Stimulated activated CD8-positive, alpha-beta memory T cell treated with anti-CD3 and anti-CD28 coated beads, Interleukin-15, amount 100 ng/mL, for 4 hours (primary cell): ENCODE measurements around the gene OST4.

Experiments
- DNase-seq, 2 donors: peaks; one replicate each; pipeline ENCODE4 v3.0.0-alpha.2; 2020; ENCODE audit warnings: low read depth in 2 of 2

The OST4 gene

DNA sequence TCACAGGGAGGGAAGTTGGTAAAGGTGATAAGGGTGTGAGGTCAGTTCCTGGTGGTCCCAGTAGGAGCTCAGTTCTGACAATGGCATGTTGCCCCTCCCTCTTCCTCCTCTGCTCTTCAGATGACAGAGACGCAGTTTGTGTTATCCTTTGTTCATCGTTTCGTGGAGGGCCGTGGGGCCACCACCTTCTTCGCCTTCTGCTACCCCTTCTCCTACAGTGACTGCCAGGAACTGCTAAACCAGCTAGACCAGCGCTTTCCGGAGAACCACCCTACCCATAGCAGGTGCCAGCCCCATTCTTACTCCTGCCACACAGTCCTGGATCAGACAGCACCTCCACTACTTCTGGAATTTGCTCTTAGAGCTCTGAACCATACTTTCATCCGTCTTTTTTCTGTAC, 17.7 kb downstream of the OST4 start:
- DNase-seq: no peak

GRCh38 chr2:27053321-27053720, 18.1 kb downstream of the OST4 start:
- no peak for DNase-seq

DNA sequence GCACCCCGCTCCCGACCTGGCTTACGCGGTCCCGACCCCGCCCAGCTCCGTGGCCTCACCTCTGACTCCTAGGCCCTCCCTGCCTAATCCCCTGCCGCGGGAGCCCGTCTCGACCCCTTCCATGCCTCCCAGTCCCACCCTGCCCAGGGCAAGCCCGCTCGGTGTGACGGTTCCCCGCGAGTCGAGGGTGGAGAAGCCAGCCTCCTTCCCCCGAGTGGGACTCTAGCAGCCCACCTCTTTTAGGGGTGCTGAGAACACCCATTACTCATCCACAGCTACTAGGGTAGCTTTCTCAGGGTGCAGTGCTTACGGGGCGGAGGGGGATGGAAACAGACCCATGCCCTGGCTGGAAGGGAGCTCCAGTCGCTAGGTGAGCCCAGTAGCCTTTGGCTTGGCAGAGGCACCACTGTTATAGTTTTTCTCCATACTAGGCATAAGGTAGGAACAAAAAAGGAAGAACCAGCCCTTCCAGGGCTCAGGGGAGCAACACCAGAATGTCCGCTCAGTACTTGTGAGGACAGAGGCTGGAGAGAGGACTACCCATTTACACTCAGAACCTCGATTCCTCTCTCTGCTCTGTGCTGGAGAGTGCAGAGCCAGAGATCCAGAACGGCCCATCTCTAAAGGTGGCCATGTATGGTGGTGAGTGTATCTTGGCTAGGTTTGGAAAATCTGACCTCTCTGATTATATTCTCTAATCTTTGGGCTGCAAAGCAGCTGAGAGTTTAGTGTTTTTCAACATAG, 19.4 kb downstream of the OST4 start:
- peak in 1 of 2 donors; percentile 34 for DNase-seq

GRCh38 chr2:27050996-27051901, 20.2 kb downstream of the OST4 start, which contains the start of gene AGBL5:
Gene AGBL5, plus strand, starts transcription at chr2:27051668. Its CDS starts 1,291 bp downstream, at chr2:27052959.
- peak; percentile 91 for DNase-seq

DNA sequence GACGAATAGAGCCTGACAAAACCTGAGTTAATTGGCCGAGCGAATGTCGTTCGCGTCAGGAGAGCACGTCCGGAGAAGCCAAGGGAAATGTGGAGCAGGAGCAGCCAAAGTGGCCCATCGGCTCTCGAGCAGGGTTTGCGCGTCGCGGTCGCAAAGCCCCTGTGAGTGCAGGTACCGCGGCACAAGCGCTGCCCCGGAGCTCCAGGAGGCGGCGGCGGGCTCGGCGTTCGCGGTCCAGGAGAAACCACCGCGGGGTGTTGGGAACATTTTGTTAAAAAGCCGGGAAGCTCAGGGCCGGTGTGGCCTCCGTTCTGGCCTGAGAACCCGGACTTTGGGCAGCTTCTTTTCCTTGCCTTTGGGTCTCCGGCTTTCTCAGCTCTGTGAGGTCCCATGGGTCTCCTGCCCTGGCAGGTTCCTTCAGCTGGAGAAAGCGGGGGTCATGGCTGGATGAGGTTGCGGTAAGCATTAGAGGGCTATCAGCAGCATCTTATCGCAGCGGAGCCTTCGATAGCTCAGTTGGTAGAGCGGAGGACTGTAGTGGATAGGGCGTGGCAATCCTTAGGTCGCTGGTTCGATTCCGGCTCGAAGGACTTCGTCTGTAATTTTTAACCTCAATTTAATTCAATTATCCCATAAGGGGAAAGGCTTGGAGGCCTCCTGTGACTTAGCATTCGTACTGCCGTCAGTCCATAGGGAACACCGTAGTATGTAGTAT, 21.0 kb downstream of the OST4 start:
- DNase-seq: peak; percentile 76 to 80

- DNase-seq: peak; percentile 39 to 58
These were observed 21.8 kb downstream of the OST4 start for GRCh38 chr2:27049422-27050280.

GRCh38 chr2:27042985-27043634, 28.3 kb downstream of the OST4 start:
- no peak for DNase-seq

GRCh38 chr2:27042159-27042661, 29.2 kb downstream of the OST4 start:
- no peak for DNase-seq

- DNase-seq: no peak
These were observed 29.7 kb downstream of the OST4 start for GRCh38 chr2:27041752-27042151.

DNA sequence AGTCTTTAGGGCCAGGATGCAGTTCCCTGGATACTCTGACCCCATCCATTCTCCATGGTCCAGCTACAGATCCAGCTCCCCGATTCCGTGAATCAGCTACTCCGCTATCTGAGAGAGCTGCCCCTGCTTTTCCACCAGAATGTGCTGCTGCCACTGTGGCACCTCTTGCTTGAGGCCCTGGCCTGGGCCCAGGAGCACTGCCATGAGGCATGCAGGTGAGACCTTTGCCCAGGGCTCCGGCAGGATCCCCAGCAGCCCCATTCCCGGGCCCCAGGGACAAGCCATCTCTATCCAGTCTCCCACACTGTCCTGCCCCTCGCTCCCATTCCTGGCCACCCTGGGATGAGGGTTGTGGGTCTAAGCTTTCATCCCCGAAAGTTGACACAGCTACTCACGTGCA, 31.2 kb downstream of the OST4 start:
- DNase-seq: no peak

DNA sequence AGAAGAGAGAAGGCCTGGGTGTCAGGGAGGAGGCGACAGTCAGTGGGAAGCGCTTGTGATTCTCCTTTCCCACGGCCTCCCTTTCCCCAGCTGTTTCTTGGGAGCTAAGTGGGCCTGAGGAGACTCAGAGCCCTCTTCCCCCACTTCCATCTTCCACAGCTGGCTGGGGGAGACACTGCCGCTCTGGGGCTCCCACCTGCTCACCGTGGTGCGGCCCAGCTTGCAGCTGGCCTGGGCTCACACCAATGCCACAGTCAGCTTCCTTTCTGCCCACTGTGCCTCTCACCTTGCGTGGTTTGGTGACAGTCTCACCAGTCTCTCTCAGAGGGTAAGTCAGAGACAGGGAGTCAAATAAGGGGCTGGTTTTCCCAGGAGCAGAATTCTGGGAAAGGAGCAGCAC, 31.6 kb downstream of the OST4 start:
- no peak for DNase-seq

DNA sequence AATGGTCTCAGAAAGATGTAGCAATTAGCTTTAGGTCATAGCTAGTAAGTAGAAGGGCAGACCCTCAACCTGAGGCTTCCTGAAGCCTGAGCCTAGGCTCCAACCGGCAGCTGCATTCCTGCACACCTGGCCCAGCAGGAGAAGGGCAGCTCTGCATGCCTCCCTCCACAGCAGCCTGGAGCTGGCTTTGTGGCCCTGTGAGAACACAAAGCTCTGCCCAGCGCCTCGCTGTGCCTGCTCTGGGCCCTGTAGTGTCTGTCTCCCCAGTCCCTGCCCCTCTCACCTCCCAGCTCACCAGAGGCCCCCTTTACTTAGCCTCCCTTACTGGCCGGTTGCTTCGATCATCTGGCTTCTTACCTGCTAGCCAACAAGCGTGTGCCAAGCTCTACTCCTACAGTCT, 32.0 kb downstream of the OST4 start:
- DNase-seq: no peak

- DNase-seq: no peak
These were observed 32.7 kb downstream of the OST4 start for GRCh38 chr2:27038631-27039339.

GRCh38 chr2:27038012-27038411, 33.4 kb downstream of the OST4 start:
- DNase-seq: no peak

DNA sequence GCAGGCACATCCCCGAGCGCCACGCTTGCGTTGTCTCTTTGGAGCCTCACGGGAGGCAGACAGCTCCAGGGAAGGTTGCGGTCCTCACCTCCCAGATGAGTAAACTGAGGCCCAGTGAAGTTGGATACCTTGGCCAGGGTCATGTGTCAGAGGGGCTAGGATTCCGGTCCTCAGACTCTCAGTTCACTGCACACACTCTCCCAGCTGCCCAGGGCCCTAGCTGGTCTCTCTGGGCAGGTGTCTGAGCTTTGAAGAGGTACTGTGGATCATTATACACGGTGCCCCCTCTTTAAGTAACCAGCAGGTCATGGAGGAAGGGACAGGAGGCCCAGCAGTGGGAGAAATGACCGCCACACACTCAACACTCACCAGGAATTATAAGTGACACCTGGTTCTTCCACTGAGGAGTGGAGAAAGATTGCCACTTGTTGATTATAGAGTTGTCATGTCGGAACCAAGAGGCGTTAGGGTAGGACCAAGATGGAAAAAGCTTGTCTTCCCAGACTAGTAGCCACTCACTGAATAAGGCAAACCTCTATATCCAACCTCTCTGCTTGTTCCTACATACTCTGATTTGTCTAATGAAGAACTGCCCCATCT, 38.1 kb downstream of the OST4 start:
- no peak for DNase-seq

- peak; percentile 44 to 64 for DNase-seq
These were observed 38.8 kb downstream of the OST4 start, which contains the start of gene TMEM214 for GRCh38 chr2:27032495-27033252. Gene TMEM214, plus strand, starts transcription at chr2:27032965. Its CDS starts 51 bp downstream, at chr2:27033016.

GRCh38 chr2:27029051-27029450, 42.4 kb downstream of the OST4 start:
- no peak for DNase-seq

DNA sequence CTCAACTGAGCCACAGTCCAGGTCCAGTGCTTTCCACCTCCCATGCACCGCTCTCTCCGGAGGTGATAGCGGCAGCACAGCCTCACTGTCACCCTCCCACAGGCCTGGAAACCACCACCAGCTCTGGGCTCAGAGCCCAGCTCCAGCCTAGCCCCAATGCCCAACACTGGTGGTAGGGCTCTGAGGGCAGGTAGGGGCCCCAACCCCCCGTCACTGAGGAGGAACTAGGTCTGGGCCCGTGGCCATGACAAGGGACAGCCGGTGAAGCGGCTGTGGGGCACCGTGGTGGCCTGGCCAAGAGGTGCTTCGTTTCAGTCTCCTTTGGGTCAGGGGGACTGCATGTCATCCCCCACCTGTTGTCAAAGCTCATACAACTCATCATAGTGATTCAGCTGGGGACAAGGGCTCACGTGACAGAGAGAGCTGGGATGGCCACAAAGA, 44.2 kb downstream of the OST4 start:
- DNase-seq: no peak
